Endothelial cell (in vitro differentiated cells): ENCODE results near the gene NOS1AP. TPM values are rescaled to one million over a fixed set of nuclear protein-coding genes. Genes with fewer than 3 reads are reported as not detected.

Source experiments
- DNase-seq: peaks from one replicate; pipeline ENCODE4 v3.0.0; 2021; ENCODE audit warnings: low spot score
- H3K27ac Mint-ChIP-seq: one replicate; pipeline ENCODE4 v1.8.0; 2021; ENCODE audit warnings: mixed read lengths, inconsistent platforms; ENCODE audit not compliant: unreplicated experiment
- H3K27me3 Mint-ChIP-seq: one replicate; pipeline ENCODE4 v1.8.0; 2021; ENCODE audit warnings: mild to moderate bottlenecking, moderate library complexity, mixed read lengths, inconsistent platforms; ENCODE audit not compliant: unreplicated experiment
- H3K36me3 Mint-ChIP-seq: one replicate; pipeline ENCODE4 v1.8.0; 2021; ENCODE audit warnings: mild to moderate bottlenecking, low read depth, mixed read lengths, inconsistent platforms; ENCODE audit not compliant: unreplicated experiment
- H3K4me1 Mint-ChIP-seq: one replicate; pipeline ENCODE4 v1.8.0; 2021; ENCODE audit warnings: mild to moderate bottlenecking, mixed read lengths, inconsistent platforms; ENCODE audit not compliant: unreplicated experiment
- H3K4me3 Mint-ChIP-seq: one replicate; pipeline ENCODE4 v1.8.0; 2021; ENCODE audit warnings: mild to moderate bottlenecking, mixed read lengths, inconsistent platforms; ENCODE audit not compliant: unreplicated experiment
- H3K9me3 Mint-ChIP-seq: one replicate; pipeline ENCODE4 v1.8.0; 2021; ENCODE audit warnings: mixed read lengths, inconsistent platforms; ENCODE audit not compliant: unreplicated experiment
- CTCF ChIP-seq: fragments of 200-600 bp; sonication (generic); IDR thresholded peaks from one replicate; pipeline ENCODE4 v1.5.0; 2021; ENCODE audit warnings: antibody characterized with exemption; ENCODE audit not compliant: unreplicated experiment
- total RNA-seq: library from RNA; stranded (reverse); fragmentation: NEBNext Ultra II Directional; extraction: Animal tissue kit (Norgen Biotek cat#: 25700); gene quantifications from one replicate; pipeline ENCODE4 v1.2.1, GENCODE V29; 2021; ENCODE audit not compliant: unreplicated experiment

The NOS1AP gene
- total RNA-seq, 1 donor from 2014 or later: 19.8 TPM

GRCh38 chr1:162179121-162179520 lies 109.6 kb downstream of the NOS1AP start:
- no peak overlapping the region for H3K4me3 Mint-ChIP-seq
- H3K4me1 Mint-ChIP-seq: peaks cover 41% of the 10 kb centered on the region
- H3K36me3 Mint-ChIP-seq: peaks cover 7% of the 10 kb centered on the region
- no peak for DNase-seq
- peaks cover 7% of the 10 kb centered on the region for H3K27me3 Mint-ChIP-seq
- H3K9me3 Mint-ChIP-seq: no peaks in the 10 kb centered on the region
- no peak for TF ChIP-seq CTCF
- no peak overlapping the region for H3K27ac Mint-ChIP-seq

GRCh38 chr1:162180813-162181212 lies 111.3 kb downstream of the NOS1AP start:
- Mint-ChIP-seq H3K36me3 (peaks cover 7% of the 10 kb centered on the region), H3K4me3 (no peak overlapping the region), H3K27ac (no peak overlapping the region), H3K4me1 (peaks cover 38% of the 10 kb centered on the region), H3K9me3 (no peaks in the 10 kb centered on the region), H3K27me3 (peaks cover 6% of the 10 kb centered on the region)
- no peak for DNase-seq
- TF ChIP-seq CTCF: no peak

GRCh38 chr1:162182090-162182489 lies 112.6 kb downstream of the NOS1AP start:
- TF ChIP-seq CTCF: no peak
- Mint-ChIP-seq H3K9me3 (no peaks in the 10 kb centered on the region), H3K27me3 (peaks cover 6% of the 10 kb centered on the region), H3K4me1 (peaks cover 30% of the 10 kb centered on the region), H3K27ac (no peak overlapping the region), H3K36me3 (peaks cover 7% of the 10 kb centered on the region), H3K4me3 (no peak overlapping the region)
- DNase-seq: no peak

- no peak overlapping the region for H3K4me3 Mint-ChIP-seq
- peaks cover 7% of the 10 kb centered on the region for H3K36me3 Mint-ChIP-seq
- H3K4me1 Mint-ChIP-seq: peaks cover 35% of the 10 kb centered on the region
- no peak for TF ChIP-seq CTCF
- H3K27ac Mint-ChIP-seq: no peak overlapping the region
- DNase-seq: no peak
- H3K27me3 Mint-ChIP-seq: peaks cover 3% of the 10 kb centered on the region
- no peaks in the 10 kb centered on the region for H3K9me3 Mint-ChIP-seq
Measured at GRCh38 chr1:162185314-162186025, 116.0 kb downstream of the NOS1AP start.

- H3K27ac Mint-ChIP-seq: no peak overlapping the region
- H3K4me3 Mint-ChIP-seq: no peak overlapping the region
- peaks cover 40% of the 10 kb centered on the region for H3K4me1 Mint-ChIP-seq
Measured at GRCh38 chr1:162186026-162186374, 116.5 kb downstream of the NOS1AP start.

More at GRCh38 chr1:162186026-162186374, 116.5 kb downstream of the NOS1AP start:
- Mint-ChIP-seq H3K36me3 (peaks cover 7% of the 10 kb centered on the region), H3K9me3 (no peaks in the 10 kb centered on the region), H3K27me3 (peaks cover 6% of the 10 kb centered on the region)
- no peak for DNase-seq
- no peak for TF ChIP-seq CTCF
